Stimulated activated CD8-positive, alpha-beta memory T cell treated with anti-CD3 and anti-CD28 coated beads, Interleukin-4, amount 100 ng/mL, for 24 hours (primary cell): ENCODE measurements around the gene GPC1.

Experiments used
- DNase-seq: peaks from one replicate; pipeline ENCODE4 v3.0.0-alpha.2; 2020; ENCODE audit warnings: low read depth

GPC1 gene

DNA sequence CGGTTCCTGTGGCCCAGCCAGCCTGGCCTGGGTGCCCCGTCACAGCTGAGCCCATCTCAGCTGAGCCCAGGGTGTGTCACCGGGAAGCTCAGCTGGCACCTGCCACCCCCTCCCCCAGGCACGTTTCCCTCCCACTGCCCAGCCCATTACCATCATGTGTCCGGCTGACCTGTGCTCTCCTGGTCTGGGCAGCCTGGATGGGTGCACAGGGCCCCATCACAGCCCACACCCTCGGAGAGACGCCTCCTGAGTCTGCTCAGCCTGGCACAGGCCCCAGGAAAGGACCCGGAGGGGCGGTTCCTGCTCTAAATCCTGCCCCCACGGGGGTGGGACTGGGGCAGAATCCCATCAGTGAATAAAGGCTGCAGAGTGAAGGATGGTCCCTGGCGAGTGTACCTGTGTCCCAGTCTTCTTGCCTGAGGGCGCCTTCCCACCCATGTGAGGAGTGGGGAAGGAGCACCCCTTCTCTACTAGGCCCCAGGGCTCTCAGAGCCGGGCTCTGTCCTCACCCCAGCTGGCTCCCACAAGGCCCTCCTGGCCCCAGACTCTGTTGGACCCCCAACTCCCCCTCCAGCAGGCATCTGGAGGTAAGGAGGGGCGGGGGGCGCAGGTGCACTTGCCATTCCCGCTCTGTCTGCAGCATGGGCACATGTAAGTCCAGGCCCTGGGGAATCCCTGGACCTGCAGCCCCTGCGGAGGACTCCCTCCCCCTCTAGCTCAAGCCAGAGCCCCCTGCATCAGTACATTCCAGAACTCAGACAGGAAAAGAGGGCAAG lies 21.2 kb downstream of the GPC1 start:
- no peak for DNase-seq

DNA sequence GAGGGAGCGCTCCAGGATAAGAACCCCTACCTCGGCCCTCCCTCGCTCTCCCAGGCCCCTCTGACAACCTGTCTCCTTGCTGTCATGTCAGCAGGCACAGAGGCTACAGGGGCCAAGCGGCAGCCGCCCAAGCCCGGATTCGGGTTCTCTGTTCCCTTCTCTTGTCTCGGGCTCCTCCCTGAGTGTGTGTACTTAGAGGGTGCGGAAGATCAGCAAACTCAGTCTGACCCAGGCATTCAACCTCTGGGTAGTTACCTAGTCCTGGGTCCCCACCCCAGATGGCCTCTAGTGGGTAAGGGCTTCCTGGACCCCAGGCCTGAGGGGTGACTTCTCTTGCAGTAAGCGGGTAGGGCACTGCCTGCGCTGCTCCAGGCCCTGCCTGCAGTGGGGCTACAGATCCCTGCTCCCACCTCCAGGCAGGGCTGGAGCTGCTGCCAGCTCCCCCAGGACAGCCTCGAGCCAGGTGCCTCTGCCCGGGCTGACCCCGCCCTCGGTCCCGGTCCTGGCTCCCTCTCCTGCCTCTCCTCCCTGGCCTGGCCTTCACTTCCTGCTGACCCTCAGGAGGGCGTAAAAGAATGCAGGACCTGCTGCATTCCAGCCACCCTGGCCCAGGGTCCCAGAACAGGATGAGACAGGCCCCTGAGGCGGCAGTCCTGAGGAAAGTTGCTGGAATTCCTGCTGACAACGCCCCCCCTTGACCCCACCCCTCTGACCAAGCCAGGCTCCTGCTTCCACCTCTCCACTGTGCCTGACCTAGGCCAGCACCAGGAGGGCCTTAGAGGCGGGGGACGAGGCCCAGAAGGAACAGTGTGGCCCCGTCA lies 22.0 kb downstream of the GPC1 start:
- DNase-seq, result no peak

DNA sequence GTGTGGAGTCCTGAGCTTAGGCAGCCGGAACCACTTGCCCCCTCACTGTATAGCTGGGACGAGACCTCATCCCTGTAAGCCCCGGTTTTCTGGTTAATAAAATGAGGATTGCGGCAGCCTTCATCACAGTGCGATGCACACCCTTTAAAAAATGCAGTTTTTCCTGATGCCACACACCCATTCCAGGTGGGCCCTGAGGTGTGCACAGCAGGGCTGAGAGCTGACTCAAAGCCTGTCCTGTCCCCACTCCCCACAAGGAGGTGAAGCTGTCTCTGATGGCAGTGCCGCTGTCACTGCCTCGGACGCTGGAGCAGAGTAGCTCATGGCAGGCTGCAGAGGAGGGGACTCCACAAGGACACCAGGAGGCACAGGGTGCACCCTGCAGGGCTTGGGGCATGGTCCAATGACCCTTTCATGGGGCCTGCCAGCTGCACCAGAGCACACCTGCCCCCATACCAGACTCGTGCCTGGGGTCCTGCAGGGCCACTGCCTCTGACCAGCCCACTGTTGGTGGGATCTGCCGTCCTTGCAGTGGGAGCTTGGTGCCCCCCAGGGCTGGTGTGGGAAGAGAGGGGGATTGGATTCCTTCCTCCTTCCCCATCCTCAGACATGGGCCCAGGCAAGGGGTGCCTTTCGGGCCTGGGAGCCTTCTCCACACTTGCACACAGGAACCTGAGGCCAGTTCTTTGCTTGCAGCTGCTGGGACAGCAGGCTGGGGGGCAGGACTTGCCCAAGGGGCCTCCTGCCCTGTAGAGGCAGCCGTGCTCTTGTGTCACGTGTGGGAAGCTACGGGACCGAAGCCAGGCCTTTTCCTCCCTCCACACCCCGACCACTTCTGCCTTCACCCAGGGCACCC lies 22.8 kb downstream of the GPC1 start:
- DNase-seq, result no peak

DNA sequence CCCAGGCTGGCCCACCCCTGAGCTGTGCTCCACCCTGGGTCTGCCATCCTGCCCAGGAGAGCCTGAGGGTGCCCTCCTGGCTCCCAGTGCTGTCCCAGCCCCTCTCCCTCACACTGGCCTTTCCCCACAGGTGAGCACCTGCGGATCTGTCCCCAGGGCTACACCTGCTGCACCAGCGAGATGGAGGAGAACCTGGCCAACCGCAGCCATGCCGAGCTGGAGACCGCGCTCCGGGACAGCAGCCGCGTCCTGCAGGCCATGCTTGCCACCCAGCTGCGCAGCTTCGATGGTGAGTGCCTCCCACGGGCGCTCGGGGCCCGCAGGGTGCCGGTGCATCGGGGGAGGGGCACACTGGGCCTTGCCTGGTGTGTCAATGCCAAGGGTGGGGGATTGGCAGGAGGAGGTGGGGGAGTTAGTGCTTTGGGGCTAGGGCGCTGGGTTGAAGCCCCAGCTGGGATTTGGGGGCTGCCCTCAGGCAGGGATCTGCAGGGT lies 23.5 kb downstream of the GPC1 start:
- DNase-seq, result no peak

DNA sequence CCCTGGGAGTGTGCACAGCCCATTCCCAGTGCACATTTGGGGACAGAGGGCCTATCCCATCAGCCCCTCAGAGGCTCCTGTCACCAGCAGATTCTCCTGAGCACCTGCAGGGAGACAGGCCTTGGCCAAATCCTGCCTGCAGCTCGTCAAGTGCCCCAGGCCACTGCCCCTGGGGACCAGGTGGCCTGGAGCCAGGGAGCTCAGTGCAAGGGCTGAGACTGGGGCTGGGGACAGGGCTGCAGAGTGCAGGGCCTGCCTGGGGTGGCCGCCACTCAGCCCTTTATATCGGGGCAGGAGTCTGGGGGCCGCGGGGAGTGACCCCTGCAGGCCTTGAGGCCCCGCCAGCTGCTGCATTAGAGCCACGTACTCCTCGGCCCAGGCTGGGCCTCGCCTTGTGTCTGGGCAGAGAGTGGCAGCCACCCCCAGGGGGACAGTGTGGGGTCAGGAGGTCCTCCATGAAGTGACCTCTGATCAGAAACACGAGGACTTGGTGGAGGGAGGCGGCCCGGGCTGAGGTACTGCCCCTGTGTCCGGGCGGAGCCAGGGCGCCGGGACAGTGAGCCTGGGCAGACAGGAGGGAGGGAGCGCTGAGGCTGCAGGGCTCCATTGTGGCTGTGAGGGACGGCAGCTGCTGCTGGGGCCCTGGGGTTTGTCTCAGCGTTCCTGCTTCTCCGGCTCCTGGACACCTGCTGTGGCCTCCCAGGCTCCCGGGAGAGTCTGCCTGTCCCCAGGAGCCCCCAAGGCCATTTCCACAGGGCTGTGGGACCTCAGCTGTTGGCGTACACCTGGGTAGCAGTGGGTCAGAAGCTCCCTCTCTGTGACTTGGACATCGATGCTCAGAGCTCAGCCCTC lies 24.2 kb downstream of the GPC1 start:
- DNase-seq, result no peak

DNA sequence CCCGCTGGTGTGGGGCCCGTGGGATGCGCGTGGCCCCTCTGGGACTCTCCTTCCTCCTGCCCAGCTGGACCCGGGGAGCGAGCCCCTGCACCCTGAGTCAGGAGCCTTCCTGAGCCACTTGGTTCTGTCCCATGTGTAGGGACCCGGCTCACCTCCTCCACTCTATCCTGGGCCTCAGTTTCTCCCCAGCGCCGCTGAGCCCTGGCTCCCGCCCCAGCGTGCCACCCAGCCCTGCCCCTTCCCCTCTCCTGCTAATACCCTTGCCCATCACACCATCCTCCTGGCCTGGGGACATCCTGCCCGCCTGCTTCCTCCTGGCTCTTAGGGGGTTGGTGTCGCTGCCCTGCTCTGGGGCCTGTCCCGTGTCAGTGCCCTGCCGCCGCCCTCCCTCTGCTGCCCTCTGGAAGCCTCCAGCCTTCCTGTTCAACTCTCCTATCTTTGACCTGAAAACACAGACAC lies 24.8 kb downstream of the GPC1 start:
- DNase-seq, result no peak

DNA sequence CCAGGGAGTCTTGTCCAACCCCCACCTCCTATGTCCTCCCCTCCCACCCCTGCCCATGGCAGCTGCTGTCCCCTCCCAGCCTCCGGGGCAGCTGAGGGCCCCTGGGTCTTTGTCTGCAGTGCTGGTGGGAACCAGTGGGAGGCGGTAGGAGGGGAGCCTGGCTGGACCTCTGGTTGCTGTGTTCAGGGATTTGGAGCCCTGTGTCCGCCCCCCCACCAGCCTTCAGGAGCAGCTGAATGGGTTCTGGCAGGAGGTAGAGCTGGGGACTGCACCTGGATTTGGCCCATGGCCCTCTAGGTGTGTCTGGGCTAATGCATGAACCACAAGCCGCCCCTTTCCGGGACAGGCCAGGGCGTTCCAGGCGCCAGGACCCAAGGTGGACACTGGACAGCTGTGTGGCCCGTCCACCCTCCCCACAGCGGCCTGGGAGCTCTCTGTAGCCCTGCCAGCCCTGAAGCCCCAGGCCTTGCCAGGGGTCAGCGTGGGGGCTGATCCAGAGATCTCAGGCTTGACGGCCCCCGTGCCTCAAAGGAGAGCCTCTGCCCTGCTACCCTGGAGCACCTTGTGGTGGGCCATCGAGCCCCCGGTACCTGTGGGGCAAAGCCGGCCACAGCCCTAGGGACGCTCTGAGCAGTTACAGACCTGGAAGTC lies 25.4 kb downstream of the GPC1 start:
- no peak for DNase-seq

DNA sequence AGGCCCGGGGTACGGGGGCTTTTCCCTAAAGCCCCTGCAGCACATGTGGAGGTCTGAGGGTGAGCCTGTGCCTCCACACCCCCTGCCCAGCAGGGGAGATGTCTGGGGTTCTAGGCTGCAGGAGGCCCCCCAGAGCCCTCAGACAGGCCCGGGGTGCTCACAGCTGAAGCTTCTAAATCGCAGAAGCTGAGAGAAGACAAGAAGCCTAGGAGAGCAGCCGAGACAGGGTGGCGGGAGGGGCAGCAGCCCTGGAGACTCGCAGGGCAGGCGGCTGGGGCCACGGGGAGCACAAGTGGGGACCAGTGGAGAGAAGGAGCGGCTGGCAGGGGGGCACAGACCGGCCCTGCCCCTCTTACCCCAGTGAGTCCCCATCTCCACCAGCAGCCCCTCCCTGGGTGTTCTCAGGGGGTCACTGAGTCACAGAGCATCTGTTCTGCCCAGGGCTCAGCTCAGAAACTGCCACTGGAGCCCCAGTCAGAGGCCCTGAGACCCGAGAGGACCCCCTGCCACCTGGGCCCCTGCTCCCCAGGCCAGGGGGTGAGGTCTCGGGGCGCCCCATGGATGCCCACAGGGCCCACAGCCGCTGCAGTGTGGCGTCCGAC lies 26.1 kb downstream of the GPC1 start:
- DNase-seq, result no peak

DNA sequence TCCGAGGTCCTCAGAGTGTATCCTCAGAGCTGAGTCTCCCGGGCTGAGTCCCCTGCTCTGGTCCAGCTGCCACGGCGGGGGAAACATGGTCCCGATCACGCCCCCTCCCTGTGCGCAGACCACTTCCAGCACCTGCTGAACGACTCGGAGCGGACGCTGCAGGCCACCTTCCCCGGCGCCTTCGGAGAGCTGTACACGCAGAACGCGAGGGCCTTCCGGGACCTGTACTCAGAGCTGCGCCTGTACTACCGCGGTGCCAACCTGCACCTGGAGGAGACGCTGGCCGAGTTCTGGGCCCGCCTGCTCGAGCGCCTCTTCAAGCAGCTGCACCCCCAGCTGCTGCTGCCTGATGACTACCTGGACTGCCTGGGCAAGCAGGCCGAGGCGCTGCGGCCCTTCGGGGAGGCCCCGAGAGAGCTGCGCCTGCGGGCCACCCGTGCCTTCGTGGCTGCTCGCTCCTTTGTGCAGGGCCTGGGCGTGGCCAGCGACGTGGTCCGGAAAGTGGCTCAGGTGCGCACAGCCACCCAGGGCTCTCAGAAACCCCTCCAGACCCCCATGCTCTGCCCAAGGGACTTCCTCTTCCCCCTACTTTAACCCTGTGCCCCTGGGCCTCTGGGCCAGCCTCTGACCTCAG lies 26.7 kb downstream of the GPC1 start:
- no peak for DNase-seq

DNA sequence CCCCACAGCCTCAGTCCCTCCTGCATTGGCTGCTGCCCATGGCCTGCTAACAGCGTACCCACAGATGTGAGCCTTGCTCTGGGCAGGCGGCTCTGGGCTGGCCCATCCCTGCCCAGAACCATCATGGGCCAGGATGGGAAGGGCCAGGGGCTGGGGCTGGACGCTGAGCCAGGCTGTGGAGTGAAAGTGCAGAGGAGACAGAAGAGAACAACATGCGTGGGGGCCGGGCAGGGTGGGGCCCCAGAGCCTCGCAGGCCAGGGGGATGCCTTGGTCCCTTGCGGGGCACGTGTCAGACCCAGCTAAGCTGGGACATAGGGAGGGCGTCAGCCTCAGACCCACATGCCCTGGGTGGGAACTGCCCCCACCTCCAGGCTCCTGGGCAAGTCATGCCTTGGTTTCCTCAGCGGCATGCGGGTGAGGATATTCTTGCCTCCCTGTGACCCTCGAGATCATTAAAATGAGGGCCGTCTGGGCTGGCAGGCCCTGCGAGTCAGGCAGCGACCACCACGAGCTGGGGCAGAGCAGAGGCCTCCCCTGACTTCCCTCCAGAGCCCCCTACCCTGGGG lies 27.3 kb downstream of the GPC1 start:
- no peak for DNase-seq

DNA sequence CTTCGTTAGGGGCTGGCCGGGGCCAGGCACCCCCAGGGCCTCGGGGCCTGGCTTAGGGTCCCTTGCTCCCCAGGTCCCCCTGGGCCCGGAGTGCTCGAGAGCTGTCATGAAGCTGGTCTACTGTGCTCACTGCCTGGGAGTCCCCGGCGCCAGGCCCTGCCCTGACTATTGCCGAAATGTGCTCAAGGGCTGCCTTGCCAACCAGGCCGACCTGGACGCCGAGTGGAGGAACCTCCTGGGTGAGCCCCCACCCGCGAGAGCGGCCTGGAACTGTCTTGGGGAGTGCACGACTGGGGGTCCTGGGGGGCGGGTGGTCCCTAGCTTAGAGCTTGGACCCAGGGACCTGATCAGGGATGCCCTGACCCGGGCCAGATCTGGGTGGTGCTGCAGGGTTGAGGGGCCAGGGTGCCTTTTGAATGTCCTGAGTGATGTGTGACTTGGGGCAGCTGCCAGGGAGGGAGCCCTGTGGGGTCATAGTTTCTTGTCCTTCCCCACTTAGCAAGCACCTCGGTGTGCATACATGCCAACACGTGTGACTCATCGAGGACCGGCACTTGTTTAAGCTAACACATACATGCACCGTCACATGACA lies 27.9 kb downstream of the GPC1 start:
- DNase-seq, result no peak

DNA sequence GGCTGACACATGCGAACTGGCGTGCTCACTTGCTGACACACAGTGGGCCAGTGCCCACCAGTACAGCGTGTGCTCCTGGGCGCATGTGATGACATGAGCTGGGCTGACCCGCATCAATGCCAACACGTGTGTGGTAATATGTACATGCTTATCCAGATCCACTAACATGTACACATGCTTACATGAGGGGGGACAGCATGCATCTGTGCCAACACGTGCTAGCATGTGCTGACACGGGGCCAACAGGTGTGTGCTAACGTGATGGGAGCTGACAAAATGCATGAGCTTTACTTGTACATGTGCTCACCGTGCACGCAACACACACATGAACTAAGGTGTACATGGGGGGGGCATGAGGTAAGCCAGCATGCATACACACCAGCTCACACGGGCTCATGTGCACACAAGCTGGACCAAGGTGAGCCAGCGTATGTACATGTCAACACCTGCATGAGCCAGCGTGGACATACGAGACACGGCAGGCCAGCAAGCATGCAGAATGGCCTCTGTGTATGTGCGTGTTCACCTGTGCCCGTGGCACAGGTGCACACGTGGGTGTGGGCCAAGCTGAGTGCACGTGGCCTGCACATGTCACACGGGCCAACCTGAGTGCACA lies 28.5 kb downstream of the GPC1 start:
- DNase-seq, result no peak

DNA sequence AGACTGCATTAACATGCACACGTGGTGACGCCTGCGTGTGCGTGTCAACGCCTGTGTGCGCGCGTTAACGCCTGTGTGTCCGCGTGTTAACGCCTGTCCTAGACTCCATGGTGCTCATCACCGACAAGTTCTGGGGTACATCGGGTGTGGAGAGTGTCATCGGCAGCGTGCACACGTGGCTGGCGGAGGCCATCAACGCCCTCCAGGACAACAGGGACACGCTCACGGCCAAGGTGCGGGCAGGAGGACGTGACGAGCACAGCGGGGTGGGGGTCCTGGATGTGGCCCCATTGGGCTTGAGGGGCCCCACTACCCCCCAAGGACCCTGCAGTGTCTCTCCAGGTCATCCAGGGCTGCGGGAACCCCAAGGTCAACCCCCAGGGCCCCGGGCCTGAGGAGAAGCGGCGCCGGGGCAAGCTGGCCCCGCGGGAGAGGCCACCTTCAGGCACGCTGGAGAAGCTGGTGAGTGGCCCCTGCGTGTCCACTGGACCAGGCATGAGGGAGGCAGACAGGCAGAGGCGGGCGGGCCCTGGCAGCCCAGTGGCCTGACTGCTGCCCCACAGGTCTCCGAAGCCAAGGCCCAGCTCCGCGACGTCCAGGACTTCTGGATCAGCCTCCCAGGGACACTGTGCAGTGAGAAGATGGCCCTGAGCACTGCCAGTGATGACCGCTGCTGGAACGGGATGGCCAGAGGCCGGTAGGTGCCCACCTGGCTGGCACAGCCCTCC lies 29.2 kb downstream of the GPC1 start:
- no peak for DNase-seq

DNA sequence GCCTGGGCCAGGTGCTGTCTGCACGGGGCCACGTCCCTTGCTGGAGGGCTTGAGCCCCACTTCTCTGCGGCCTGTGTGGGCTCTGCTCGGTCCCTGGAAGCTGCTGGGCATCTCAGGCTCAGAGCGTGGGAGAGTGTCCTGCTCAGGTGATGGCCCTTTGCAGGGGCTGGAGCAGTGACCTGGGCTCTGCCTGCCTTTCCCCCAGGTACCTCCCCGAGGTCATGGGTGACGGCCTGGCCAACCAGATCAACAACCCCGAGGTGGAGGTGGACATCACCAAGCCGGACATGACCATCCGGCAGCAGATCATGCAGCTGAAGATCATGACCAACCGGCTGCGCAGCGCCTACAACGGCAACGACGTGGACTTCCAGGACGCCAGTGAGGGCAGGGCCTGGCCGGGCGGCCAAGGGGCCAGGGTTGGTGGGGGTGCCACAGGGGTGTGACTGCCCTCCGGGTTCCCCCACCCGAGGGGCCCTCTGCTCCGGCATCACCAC lies 29.9 kb downstream of the GPC1 start:
- no peak for DNase-seq

DNA sequence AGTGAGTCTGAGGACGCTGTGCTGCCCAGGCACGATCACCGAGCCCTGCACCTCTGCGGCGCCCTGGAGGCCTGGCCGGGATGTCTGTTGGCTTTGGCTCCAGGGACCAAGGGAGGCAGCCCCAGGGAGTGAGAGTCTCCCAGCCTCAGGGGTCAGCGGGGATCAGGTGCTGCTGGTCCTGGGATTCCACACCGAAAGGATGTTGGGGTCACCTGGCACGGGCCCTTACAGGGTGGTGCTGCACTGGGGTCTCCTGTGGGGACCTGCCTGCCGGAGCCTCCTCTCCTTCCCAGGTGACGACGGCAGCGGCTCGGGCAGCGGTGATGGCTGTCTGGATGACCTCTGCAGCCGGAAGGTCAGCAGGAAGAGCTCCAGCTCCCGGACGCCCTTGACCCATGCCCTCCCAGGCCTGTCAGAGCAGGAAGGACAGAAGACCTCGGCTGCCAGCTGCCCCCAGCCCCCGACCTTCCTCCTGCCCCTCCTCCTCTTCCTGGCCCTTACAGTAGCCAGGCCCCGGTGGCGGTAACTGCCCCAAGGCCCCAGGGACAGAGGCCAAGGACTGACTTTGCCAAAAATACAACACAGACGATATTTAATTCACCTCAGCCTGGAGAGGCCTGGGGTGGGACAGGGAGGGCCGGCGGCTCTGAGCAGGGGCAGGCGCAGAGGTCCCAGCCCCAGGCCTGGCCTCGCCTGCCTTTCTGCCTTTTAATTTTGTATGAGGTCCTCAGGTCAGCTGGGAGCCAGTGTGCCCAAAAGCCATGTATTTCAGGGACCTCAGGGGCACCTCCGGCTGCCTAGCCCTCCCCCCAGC lies 30.5 kb downstream of the GPC1 start:
- no peak for DNase-seq

DNA sequence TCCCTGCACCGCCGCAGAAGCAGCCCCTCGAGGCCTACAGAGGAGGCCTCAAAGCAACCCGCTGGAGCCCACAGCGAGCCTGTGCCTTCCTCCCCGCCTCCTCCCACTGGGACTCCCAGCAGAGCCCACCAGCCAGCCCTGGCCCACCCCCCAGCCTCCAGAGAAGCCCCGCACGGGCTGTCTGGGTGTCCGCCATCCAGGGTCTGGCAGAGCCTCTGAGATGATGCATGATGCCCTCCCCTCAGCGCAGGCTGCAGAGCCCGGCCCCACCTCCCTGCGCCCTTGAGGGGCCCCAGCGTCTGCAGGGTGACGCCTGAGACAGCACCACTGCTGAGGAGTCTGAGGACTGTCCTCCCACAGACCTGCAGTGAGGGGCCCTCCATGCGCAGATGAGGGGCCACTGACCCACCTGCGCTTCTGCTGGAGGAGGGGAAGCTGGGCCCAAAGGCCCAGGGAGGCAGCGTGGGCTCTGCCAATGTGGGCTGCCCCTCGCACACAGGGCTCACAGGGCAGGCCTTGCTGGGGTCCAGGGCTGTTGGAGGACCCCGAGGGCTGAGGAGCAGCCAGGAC lies 31.2 kb downstream of the GPC1 start:
- DNase-seq, result no peak
